CD4-positive, alpha-beta T cell (primary cell): ENCODE results near the gene ARCN1. TPM values are rescaled to one million over a fixed set of nuclear protein-coding genes. Genes with fewer than 3 reads are reported as not detected.

Experiments
- ATAC-seq: fragments of 200-7000 bp; cut with Tn5 transposase; one replicate; pipeline ENCODE4 v1.10.0; 2022; ENCODE audit warnings: mild to moderate bottlenecking; ENCODE audit not compliant: poor library complexity
- CTCF ChIA-PET: fragments of 350-600 bp; sonication (Branson Sonifier 250); formaldehyde crosslinking; loops from one replicate; lab custom pipeline; 2021; ENCODE audit warnings: antibody characterized with exemption, inconsistent platforms; lab: Charles Lee
- POLR2A ChIA-PET: fragments of 350-600 bp; sonication (Branson Sonifier 250); formaldehyde crosslinking; loops from one replicate; lab custom pipeline; 2021; ENCODE audit warnings: antibody characterized with exemption, inconsistent platforms; lab: Charles Lee
- DNase-seq, 14 experiments: peaks; one replicate each; pipeline ENCODE4 v3.0.0-alpha.2; 2013 to 2020; ENCODE audit warnings: mixed read lengths in 2 of 14
- H3K27ac ChIP-seq, 2 donors: one replicate each; pipeline versions ENCODE4 v1.5.1 to v1.7.0; 2013; ENCODE audit warnings: low read length in 2 of 2, low read depth in 1 of 2, mild to moderate bottlenecking in 1 of 2
- H3K27me3 ChIP-seq, 2 experiments: 1 replicate in 1 of 2; 2 replicates in 1 of 2; pipeline versions ENCODE4 v1.6.1 to v1.7.0; 2013; ENCODE audit warnings: low read length in 2 of 2, control low read depth in 1 of 2, mild to moderate bottlenecking in 1 of 2, moderate library complexity in 1 of 2; ENCODE audit not compliant: insufficient read depth in 2 of 2, control insufficient read depth in 1 of 2
- H3K36me3 ChIP-seq: one replicate; pipeline ENCODE4 v1.6.1; 2013; ENCODE audit warnings: low read length, control low read depth; ENCODE audit not compliant: insufficient read depth
- H3K4me1 ChIP-seq: one replicate; pipeline ENCODE4 v1.6.1; 2013; ENCODE audit warnings: low read length, control low read depth; ENCODE audit not compliant: insufficient read depth
- H3K4me3 ChIP-seq: one replicate; pipeline ENCODE4 v1.5.1; 2013; ENCODE audit warnings: mild to moderate bottlenecking, low read length, moderate library complexity
- H3K9me3 ChIP-seq, 2 experiments: 1 replicate in 1 of 2; 2 replicates in 1 of 2; pipeline versions ENCODE4 v1.6.1 to v1.7.0; 2013; ENCODE audit warnings: low read length in 2 of 2, mild to moderate bottlenecking in 2 of 2, control low read depth in 1 of 2, moderate library complexity in 1 of 2; ENCODE audit not compliant: control insufficient read depth in 1 of 2, insufficient read depth in 1 of 2
- H3K27ac Mint-ChIP-seq: one replicate; pipeline ENCODE4 v1.8.0; 2020; ENCODE audit warnings: mixed read lengths
- H3K27me3 Mint-ChIP-seq: one replicate; pipeline ENCODE4 v1.8.0; 2021; ENCODE audit warnings: mixed read lengths
- H3K36me3 Mint-ChIP-seq: one replicate; pipeline ENCODE4 v1.8.0; 2021; ENCODE audit warnings: low read depth, mixed read lengths
- H3K4me1 Mint-ChIP-seq: one replicate; pipeline ENCODE4 v1.8.0; 2021; ENCODE audit warnings: low read depth, mixed read lengths
- H3K4me3 Mint-ChIP-seq: one replicate; pipeline ENCODE4 v1.8.0; 2020; ENCODE audit warnings: mild to moderate bottlenecking, mixed read lengths
- H3K9me3 Mint-ChIP-seq: one replicate; pipeline ENCODE4 v1.8.0; 2020; ENCODE audit warnings: mixed read lengths
- intact Hi-C, 2 experiments: fragments of 100-400 bp; cut with DNase I in 1 of 2; cut with micrococcal nuclease in 1 of 2; formaldehyde crosslinking; loops; one replicate each; pipeline versions ENCODE4 v1.15.1 to v1.9.0; 2023 to 2025; cut with DNase I, micrococcal nuclease
- polyA plus RNA-seq, 2 donors: library from polyadenylated mRNA; unstranded; fragments of 120-200 nt; gene quantifications; one replicate each; pipeline ENCODE4 v1.2.1, GENCODE V29; 2013
- total RNA-seq, 174 experiments: library from RNA in 2 of 174; stranded (reverse) in 2 of 174; gene quantifications; one replicate each; pipeline ENCODE4 v1.2.3 and lab custom pipeline; 2021 to 2026
- TF ChIP-seq, protein P1 (sequence below): fragments of 200-600 bp; IDR thresholded peaks from one replicate; pipeline ENCODE4 v1.8.0; 2022; ENCODE audit warnings: antibody characterized with exemption, mild to moderate bottlenecking

Gene ARCN1
- 10 to 100 TPM; 73.7 to 78.6 TPM for total RNA-seq
- polyA plus RNA-seq (2013, experiment 1 of 2) = 95.6 TPM
- polyA plus RNA-seq (2013, experiment 2 of 2) = 103 TPM
- total RNA-seq (lab: John Stamatoyannopoulos, UW) = 131 to 440 (median 216) reads per million in 172 experiments

DNA sequence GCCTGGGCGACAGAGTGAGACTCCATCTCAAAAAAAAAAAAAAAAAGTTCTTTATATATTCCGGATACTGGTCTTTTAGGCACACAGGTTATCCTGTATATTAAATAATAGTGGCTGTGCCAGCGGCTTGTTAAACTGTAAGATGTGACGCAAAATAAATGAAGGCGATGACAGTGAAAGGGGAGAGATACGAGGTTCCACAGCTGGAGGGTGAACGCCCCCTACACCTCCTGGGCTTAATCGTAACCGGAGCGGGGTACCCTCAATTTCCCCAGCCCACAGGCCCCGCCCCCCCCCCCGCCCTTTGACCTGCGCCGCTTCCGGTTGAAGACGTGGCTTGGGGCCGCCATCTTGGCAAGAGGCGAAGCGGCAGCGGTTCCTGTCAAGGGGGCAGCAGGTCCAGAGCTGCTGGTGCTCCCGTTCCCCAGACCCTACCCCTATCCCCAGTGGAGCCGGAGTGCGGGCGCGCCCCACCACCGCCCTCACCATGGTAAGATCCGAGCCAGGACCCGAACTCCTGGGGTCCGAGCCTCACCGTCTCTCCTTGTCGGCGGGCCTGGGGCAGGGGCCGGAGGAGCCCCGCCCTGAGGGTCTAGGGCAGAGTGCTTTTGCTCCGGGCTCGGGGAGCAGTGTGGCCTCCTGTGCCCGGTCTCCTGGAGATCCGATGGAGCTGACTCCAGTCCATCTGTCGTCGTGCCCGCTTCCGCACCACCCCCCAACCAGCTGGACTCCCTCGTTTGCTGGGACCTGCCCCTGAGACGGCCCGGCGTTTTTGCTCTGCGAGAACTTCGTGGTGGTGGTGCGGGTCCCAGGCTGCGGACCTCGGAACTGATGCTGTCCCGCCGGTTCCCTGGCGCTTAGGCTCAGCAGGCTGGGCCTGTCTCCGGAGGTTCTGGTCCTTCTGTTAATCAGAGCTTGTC lies at the start of gene ARCN1:
Gene ARCN1 (plus strand): TSS at position 349 of the 920 bp plus-strand sequence. CDS start 139 bp downstream, at position 488.
- Mint-ChIP-seq H3K27ac (peak within 1 kb of the TSS; percentile 94), H3K27me3 (no peaks in the 10 kb centered on the region), H3K4me1 (peaks cover 52% of the 10 kb centered on the region), H3K4me3 (peak within 1 kb of the TSS; percentile 99), H3K36me3 (peaks cover 47% of the 10 kb centered on the region), H3K9me3 (no peaks in the 10 kb centered on the region)
- peaks cover 6% of the 10 kb centered on the region for H3K36me3 ChIP-seq
- H3K4me3 ChIP-seq = peak within 1 kb of the TSS; percentile 88
- POLR2A ChIA-PET = interaction anchor here (0.6 to 2.2 kb wide), 20 partner anchors 23 to 1428 kb away, joined by 3 to 18 read pairs (median 4); partner anchors contain the start of genes CD3E, DPAGT1, FXYD6 and KMT2A
- TF ChIP-seq, protein P1, sequence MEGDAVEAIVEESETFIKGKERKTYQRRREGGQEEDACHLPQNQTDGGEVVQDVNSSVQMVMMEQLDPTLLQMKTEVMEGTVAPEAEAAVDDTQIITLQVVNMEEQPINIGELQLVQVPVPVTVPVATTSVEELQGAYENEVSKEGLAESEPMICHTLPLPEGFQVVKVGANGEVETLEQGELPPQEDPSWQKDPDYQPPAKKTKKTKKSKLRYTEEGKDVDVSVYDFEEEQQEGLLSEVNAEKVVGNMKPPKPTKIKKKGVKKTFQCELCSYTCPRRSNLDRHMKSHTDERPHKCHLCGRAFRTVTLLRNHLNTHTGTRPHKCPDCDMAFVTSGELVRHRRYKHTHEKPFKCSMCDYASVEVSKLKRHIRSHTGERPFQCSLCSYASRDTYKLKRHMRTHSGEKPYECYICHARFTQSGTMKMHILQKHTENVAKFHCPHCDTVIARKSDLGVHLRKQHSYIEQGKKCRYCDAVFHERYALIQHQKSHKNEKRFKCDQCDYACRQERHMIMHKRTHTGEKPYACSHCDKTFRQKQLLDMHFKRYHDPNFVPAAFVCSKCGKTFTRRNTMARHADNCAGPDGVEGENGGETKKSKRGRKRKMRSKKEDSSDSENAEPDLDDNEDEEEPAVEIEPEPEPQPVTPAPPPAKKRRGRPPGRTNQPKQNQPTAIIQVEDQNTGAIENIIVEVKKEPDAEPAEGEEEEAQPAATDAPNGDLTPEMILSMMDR = no peak
- peak within 1 kb of the TSS; percentile 97 to 98 for H3K27ac ChIP-seq
- DNase-seq (peak; percentile 64 to 91 (median 75)), ATAC-seq (peak; percentile 81)
- peaks cover 20% of the 10 kb centered on the region for H3K4me1 ChIP-seq
- intact Hi-C loops = loop anchor here (1.0 to 10.0 kb wide), 5 partner anchors 35 to 1338 kb away; partner anchors contain the start of genes C2CD2L (in 1 of the 2), DPAGT1 (in 1 of the 2), PCSK7 (in 1 of the 2) and PHLDB1 (in 1 of the 2)
- CTCF ChIA-PET = interaction anchor here (1.0 kb wide), 1 partner anchor 23 kb away, joined by 3 read pairs; no protein-coding TSS in a partner anchor
- no peaks in the 10 kb centered on the region for H3K27me3 ChIP-seq
- no peaks in the 10 kb centered on the region for H3K9me3 ChIP-seq

- no peaks in the 10 kb centered on the region for H3K9me3 Mint-ChIP-seq
- DNase-seq (no peak), ATAC-seq (no peak)
- peaks cover 54% of the 10 kb centered on the region for H3K36me3 ChIP-seq
- H3K4me1 ChIP-seq = no peaks in the 10 kb centered on the region
- no peaks in the 10 kb centered on the region for H3K27me3 ChIP-seq
- intact Hi-C loops = no loop called here
- H3K9me3 ChIP-seq = no peaks in the 10 kb centered on the region
- ChIA-PET CTCF (no interaction called here), POLR2A (no interaction called here)
- no peaks in the 10 kb centered on the region for H3K27me3 Mint-ChIP-seq
- no peak overlapping the region for H3K4me3 ChIP-seq
- H3K36me3 Mint-ChIP-seq = peaks cover 59% of the 10 kb centered on the region
- H3K4me3 Mint-ChIP-seq = no peak overlapping the region
- H3K27ac ChIP-seq = no peak overlapping the region
- H3K27ac Mint-ChIP-seq = no peak overlapping the region
- H3K4me1 Mint-ChIP-seq = peaks cover 20% of the 10 kb centered on the region
- TF ChIP-seq, protein P1 = no peak
Observed at GRCh38 chr11:118522571-118523072, 49.6 kb upstream of the ARCN1 start.

DNA sequence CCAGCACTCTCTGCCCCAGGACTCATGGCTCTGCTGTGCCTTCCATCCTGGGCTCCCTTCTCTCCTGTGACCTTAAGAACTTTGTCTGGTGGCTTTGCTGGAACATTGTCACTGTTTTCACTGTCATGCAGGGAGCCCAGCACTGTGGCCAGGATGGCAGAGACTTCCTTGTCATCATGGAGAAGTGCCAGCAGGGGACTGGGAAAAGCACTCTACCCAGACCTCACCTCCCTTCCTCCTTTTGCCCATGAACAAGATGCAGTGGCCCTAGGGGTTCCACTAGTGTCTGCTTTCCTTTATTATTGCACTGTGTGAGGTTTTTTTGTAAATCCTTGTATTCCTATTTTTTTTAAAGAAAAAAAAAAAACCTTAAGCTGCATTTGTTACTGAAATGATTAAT lies 47.9 kb upstream of the ARCN1 start:
- ChIA-PET POLR2A (interaction anchor here (1.0 kb wide), 1 partner anchor 27 kb away, joined by 3 read pairs; no protein-coding TSS in a partner anchor), CTCF (no interaction called here)
- H3K9me3 Mint-ChIP-seq = no peaks in the 10 kb centered on the region
- H3K27me3 Mint-ChIP-seq = no peaks in the 10 kb centered on the region
- H3K9me3 ChIP-seq = no peaks in the 10 kb centered on the region
- peak overlapping the region; percentile 35 for H3K27ac Mint-ChIP-seq
- peaks cover 50% of the 10 kb centered on the region for H3K36me3 Mint-ChIP-seq
- peaks cover 8% of the 10 kb centered on the region for H3K4me1 ChIP-seq
- no peak overlapping the region for H3K27ac ChIP-seq
- intact Hi-C loops = no loop called here
- H3K4me3 ChIP-seq = no peak overlapping the region
- DNase-seq (no peak), ATAC-seq (no peak)
- no peak overlapping the region for H3K4me3 Mint-ChIP-seq
- H3K4me1 Mint-ChIP-seq = peaks cover 33% of the 10 kb centered on the region
- H3K36me3 ChIP-seq = peaks cover 42% of the 10 kb centered on the region
- H3K27me3 ChIP-seq = no peaks in the 10 kb centered on the region
- TF ChIP-seq, protein P1 = no peak
